HG03342 (cell line): ENCODE results near the gene OPCML.
A peak's percentile ranks its signal among the peaks of the same experiment; 100 is the strongest.

Experiments used
- ATAC-seq: cut with Tn5 transposase; IDR thresholded peaks from one replicate; pipeline ENCODE4 v1.9.1; 2021; ENCODE audit warnings: mild to moderate bottlenecking, moderate library complexity; ENCODE audit not compliant: unreplicated experiment

The OPCML gene

GRCh38 chr11:133305208-133305956, 226.9 kb downstream of the OPCML start:
- no peak for ATAC-seq

- no peak for ATAC-seq
Observed at GRCh38 chr11:133303262-133303661, 229.0 kb downstream of the OPCML start.

GRCh38 chr11:133302056-133302455, 230.2 kb downstream of the OPCML start:
- ATAC-seq: no peak

GRCh38 chr11:133300666-133301065, 231.6 kb downstream of the OPCML start:
- no peak for ATAC-seq

GRCh38 chr11:133291780-133292179, 240.5 kb downstream of the OPCML start:
- ATAC-seq: no peak

- no peak for ATAC-seq
Observed at GRCh38 chr11:133285359-133285758, 246.9 kb downstream of the OPCML start.

GRCh38 chr11:133284156-133284555, 248.1 kb downstream of the OPCML start:
- ATAC-seq: no peak

- ATAC-seq: no peak
Observed at GRCh38 chr11:133277886-133278285, 254.4 kb downstream of the OPCML start.

- ATAC-seq: no peak
Observed at GRCh38 chr11:133271871-133272776, 260.2 kb downstream of the OPCML start.

GRCh38 chr11:133271206-133271605, 261.1 kb downstream of the OPCML start:
- no peak for ATAC-seq

GRCh38 chr11:133269267-133269666, 263.0 kb downstream of the OPCML start:
- ATAC-seq: peak; percentile 95

GRCh38 chr11:133266986-133267385, 265.3 kb downstream of the OPCML start:
- no peak for ATAC-seq

- ATAC-seq: no peak
Observed at GRCh38 chr11:133265530-133266035, 266.7 kb downstream of the OPCML start.

GRCh38 chr11:133263332-133263731, 269.0 kb downstream of the OPCML start:
- no peak for ATAC-seq

- no peak for ATAC-seq
Observed at GRCh38 chr11:133258751-133259150, 273.6 kb downstream of the OPCML start.

GRCh38 chr11:133254601-133255000, 277.7 kb downstream of the OPCML start:
- ATAC-seq: no peak

- no peak for ATAC-seq
Observed at GRCh38 chr11:133253570-133253969, 278.7 kb downstream of the OPCML start.

GRCh38 chr11:133251841-133252240, 280.5 kb downstream of the OPCML start:
- ATAC-seq: no peak

- ATAC-seq: no peak
Observed at GRCh38 chr11:133249530-133249929, 282.8 kb downstream of the OPCML start.

- no peak for ATAC-seq
Observed at GRCh38 chr11:133249065-133249464, 283.2 kb downstream of the OPCML start.

GRCh38 chr11:133243832-133244231, 288.5 kb downstream of the OPCML start:
- no peak for ATAC-seq
